ENCODE data around the gene HOXA2.

DNA sequence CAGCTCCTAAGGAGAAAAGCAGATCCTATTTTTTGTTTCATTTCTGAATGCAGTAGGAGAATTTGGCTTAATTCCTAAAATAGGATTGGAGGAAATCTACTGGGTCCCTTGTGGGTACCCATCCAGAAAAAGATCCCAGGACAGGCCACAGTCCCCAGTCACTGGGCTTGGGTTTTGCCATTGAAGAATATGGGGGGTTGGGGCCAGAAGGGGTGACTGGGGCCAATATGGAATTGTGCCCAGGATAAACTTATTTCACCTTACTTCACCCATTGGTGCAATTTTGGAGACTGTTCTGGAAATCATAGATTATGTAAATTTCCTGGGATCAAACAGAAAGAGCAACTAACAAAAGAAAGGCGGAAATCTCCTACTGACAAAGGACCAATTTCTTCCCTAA, 36.0 kb upstream of the HOXA2 start:
- TF ChIP-seq, protein P1, sequence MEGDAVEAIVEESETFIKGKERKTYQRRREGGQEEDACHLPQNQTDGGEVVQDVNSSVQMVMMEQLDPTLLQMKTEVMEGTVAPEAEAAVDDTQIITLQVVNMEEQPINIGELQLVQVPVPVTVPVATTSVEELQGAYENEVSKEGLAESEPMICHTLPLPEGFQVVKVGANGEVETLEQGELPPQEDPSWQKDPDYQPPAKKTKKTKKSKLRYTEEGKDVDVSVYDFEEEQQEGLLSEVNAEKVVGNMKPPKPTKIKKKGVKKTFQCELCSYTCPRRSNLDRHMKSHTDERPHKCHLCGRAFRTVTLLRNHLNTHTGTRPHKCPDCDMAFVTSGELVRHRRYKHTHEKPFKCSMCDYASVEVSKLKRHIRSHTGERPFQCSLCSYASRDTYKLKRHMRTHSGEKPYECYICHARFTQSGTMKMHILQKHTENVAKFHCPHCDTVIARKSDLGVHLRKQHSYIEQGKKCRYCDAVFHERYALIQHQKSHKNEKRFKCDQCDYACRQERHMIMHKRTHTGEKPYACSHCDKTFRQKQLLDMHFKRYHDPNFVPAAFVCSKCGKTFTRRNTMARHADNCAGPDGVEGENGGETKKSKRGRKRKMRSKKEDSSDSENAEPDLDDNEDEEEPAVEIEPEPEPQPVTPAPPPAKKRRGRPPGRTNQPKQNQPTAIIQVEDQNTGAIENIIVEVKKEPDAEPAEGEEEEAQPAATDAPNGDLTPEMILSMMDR (conservative IDR thresholded peaks at IDR 0.05; ENCODE audit: low read depth, low read length), result no peak
- no peak for TF ChIP-seq EZH2 (IDR thresholded peaks at IDR 0.05; ENCODE audit: borderline replicate concordance, low read depth, low read length, poor library complexity, severe bottlenecking)
